Neural cell (in vitro differentiated cells): ENCODE results near the gene SLC22A23. TPM values are rescaled to one million over a fixed set of nuclear protein-coding genes. Genes with fewer than 3 reads are reported as not detected.

ENCODE experiments used
- H2AFZ ChIP-seq: fragments of 200-600, 300-800 bp; sonication (generic), shearing (Covaris generic); 2 replicates; pipeline ENCODE4 v1.6.0; 2014; ENCODE audit warnings: low read depth, mild to moderate bottlenecking, antibody characterized with exemption, low read length, moderate library complexity
- H3F3A ChIP-seq: fragments of 200-600 bp; shearing (Covaris generic); 2 replicates; pipeline ENCODE4 v1.6.1; 2016; ENCODE audit warnings: mild to moderate bottlenecking, moderate library complexity, mixed read lengths, antibody characterized with exemption, low read length; ENCODE audit not compliant: insufficient read depth, poor library complexity, severe bottlenecking
- H3K27ac ChIP-seq: fragments of 200-600, 300-800 bp; sonication (generic), shearing (Covaris generic); 2 replicates; pipeline ENCODE4 v1.5.1; 2014; ENCODE audit warnings: mild to moderate bottlenecking, low read length, moderate library complexity
- H3K27me3 ChIP-seq: fragments of 300-800, 200-600 bp; sonication (generic), shearing (Covaris generic); 2 replicates; pipeline ENCODE4 v1.6.0; 2014; ENCODE audit warnings: mild to moderate bottlenecking, low read depth, low read length, moderate library complexity; ENCODE audit not compliant: insufficient read depth
- H3K36me3 ChIP-seq: fragments of 300-800, 200-600 bp; sonication (generic), shearing (Covaris generic); 2 replicates; pipeline ENCODE4 v1.5.1; 2014; ENCODE audit warnings: mild to moderate bottlenecking, antibody characterized with exemption, low read length, moderate library complexity; ENCODE audit not compliant: insufficient read depth
- H3K4me2 ChIP-seq: fragments of 300-800, 200-600 bp; sonication (generic), shearing (Covaris generic); 2 replicates; pipeline ENCODE4 v1.6.0; 2014; ENCODE audit warnings: mild to moderate bottlenecking, low read length
- H3K4me3 ChIP-seq: fragments of 300-800, 200-600 bp; sonication (generic), shearing (Covaris generic); 2 replicates; pipeline ENCODE4 v1.5.1; 2014; ENCODE audit warnings: mild to moderate bottlenecking, low read length, moderate library complexity
- H3K79me2 ChIP-seq: fragments of 200-600 bp; shearing (Covaris generic); replicated peaks from 2 replicates; pipeline ENCODE4 v1.6.0; 2014; ENCODE audit warnings: mild to moderate bottlenecking, low read length, moderate library complexity; ENCODE audit not compliant: insufficient read depth
- H3K9ac ChIP-seq: fragments of 300-800, 200-600 bp; sonication (generic), shearing (Covaris generic); 2 replicates; pipeline ENCODE4 v1.6.1; 2016; ENCODE audit warnings: mild to moderate bottlenecking, low read length, mixed read lengths
- H3K9me2 ChIP-seq: fragments of 200-600 bp; shearing (Covaris generic); 2 replicates; pipeline ENCODE4 v1.6.1; 2016; ENCODE audit warnings: mild to moderate bottlenecking, low read length, mixed read lengths; ENCODE audit not compliant: insufficient read depth
- H3K9me3 ChIP-seq: fragments of 200-600, 300-800 bp; sonication (generic), shearing (Covaris generic); 2 replicates; pipeline ENCODE4 v1.6.1; 2016; ENCODE audit warnings: mild to moderate bottlenecking, mixed run types, low read length, moderate library complexity, mixed read lengths
- H4K20me1 ChIP-seq: fragments of 200-600 bp; shearing (Covaris generic); 2 replicates; pipeline ENCODE4 v1.6.1; 2016; ENCODE audit warnings: mild to moderate bottlenecking, mixed run types; ENCODE audit not compliant: insufficient read depth
- CTCF ChIP-seq: fragments of 450-650 bp; IDR thresholded peaks from 2 replicates; pipeline ENCODE4 v1.5.1; 2014; ENCODE audit warnings: antibody characterized with exemption, mild to moderate bottlenecking, moderate library complexity; ENCODE audit not compliant: poor library complexity, severe bottlenecking
- EP300 ChIP-seq: fragments of 450-650 bp; conservative IDR thresholded peaks from 2 replicates; pipeline ENCODE4 v1.6.1; 2014; ENCODE audit warnings: antibody characterized with exemption, mild to moderate bottlenecking, moderate library complexity; ENCODE audit not compliant: poor library complexity, severe bottlenecking
- EZH2 ChIP-seq: fragments of 200-600, 300-800 bp; shearing (Covaris generic), sonication (generic); IDR thresholded peaks from 2 replicates; pipeline ENCODE4 v1.6.1; 2014; ENCODE audit warnings: antibody characterized with exemption, low read length, borderline replicate concordance, mild to moderate bottlenecking; ENCODE audit not compliant: insufficient read depth, poor library complexity, severe bottlenecking
- MXI1 ChIP-seq: fragments of 450-650 bp; conservative IDR thresholded peaks from 2 replicates; pipeline ENCODE4 v1.6.1; 2014; ENCODE audit warnings: antibody characterized with exemption, mild to moderate bottlenecking; ENCODE audit not compliant: poor library complexity, severe bottlenecking
- POLR2AphosphoS5 ChIP-seq: IDR thresholded peaks from 2 replicates; pipeline ENCODE4 v1.6.1; 2012
- RAD21 ChIP-seq: fragments of 450-650 bp; conservative IDR thresholded peaks from 2 replicates; pipeline ENCODE4 v1.6.1; 2014; ENCODE audit warnings: antibody characterized with exemption, mild to moderate bottlenecking, moderate library complexity
- SMC3 ChIP-seq: fragments of 450-650 bp; conservative IDR thresholded peaks from 2 replicates; pipeline ENCODE4 v1.6.1; 2014; ENCODE audit warnings: antibody characterized with exemption, mild to moderate bottlenecking, moderate library complexity; ENCODE audit not compliant: poor library complexity
- TAF1 ChIP-seq: IDR thresholded peaks from 2 replicates; pipeline ENCODE4 v1.6.1; 2012; ENCODE audit warnings: low read depth
- polyA plus RNA-seq: library from polyadenylated mRNA; depleted of rRNA; stranded (reverse); fragments of >200 nt; gene quantifications from 2 replicates; pipeline ENCODE4 v1.2.3, GENCODE V29; 2014
- TF ChIP-seq, protein P1 (sequence below): IDR thresholded peaks from 2 replicates; pipeline ENCODE4 v1.6.1; 2012; ENCODE audit warnings: borderline replicate concordance

The SLC22A23 gene
- polyA plus RNA-seq, 1 donor from 2014 or later = 8.8 TPM

- Histone ChIP-seq H3K4me2 (no peak overlapping the region), H2AFZ (no peak overlapping the region), H3K9ac (no peak overlapping the region), H3K27me3 (no peaks in the 10 kb centered on the region), H3K36me3 (no peaks in the 10 kb centered on the region), H3K9me2 (no peaks in the 10 kb centered on the region), H3F3A (no peaks in the 10 kb centered on the region), H4K20me1 (no peaks in the 10 kb centered on the region), H3K27ac (no peak overlapping the region), H3K9me3 (no peaks in the 10 kb centered on the region), H3K4me3 (no peak overlapping the region), H3K79me2 (peaks cover 64% of the 10 kb centered on the region)
- TF ChIP-seq EZH2 (no peak), POLR2AphosphoS5 (no peak), EP300 (no peak), RAD21 (no peak)
Observed at GRCh38 chr6:3451498-3451897, 5.4 kb downstream of the SLC22A23 start.

- Histone ChIP-seq H3K27ac (no peak overlapping the region), H3K4me2 (no peak overlapping the region), H3K36me3 (no peaks in the 10 kb centered on the region), H3F3A (no peaks in the 10 kb centered on the region), H3K4me3 (no peak overlapping the region), H3K27me3 (no peaks in the 10 kb centered on the region), H3K79me2 (peaks cover 62% of the 10 kb centered on the region), H2AFZ (no peak overlapping the region), H3K9me2 (no peaks in the 10 kb centered on the region), H3K9ac (no peak overlapping the region), H4K20me1 (no peaks in the 10 kb centered on the region), H3K9me3 (no peaks in the 10 kb centered on the region)
- no peak for TF ChIP-seq MXI1
Observed at GRCh38 chr6:3450888-3451287, 6.0 kb downstream of the SLC22A23 start.

DNA sequence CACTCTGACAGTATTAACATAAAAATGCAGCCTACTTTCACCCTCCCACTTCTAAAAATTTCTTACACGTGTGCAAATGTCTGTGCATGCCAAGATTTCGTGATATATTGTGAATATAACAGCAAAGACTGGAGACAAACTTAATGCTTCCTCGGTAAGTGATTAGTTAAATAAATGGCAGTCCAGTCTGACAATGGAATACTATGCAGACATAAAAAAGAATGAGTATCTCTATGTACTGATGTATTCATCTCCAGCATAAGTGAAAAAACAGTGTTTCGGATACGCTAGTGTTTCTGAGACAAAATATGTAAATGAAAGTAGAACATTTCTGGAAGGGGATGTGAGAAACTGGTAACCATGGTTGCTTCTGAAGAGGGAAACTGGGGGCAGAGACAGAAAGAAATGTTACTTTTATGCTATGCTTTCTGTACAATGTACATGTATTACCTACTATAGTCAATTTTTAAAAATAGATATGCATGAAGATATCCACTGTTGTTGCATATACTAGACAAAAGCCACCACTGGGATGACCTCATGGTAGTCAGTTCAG lies 7.0 kb downstream of the SLC22A23 start:
- Histone ChIP-seq H3K4me2 (no peak overlapping the region), H3K4me3 (no peak overlapping the region), H3K9me2 (no peaks in the 10 kb centered on the region), H3K79me2 (peaks cover 51% of the 10 kb centered on the region), H3K9ac (no peak overlapping the region), H3K9me3 (no peaks in the 10 kb centered on the region), H3K27ac (no peak overlapping the region), H4K20me1 (no peaks in the 10 kb centered on the region), H3F3A (no peaks in the 10 kb centered on the region), H3K36me3 (no peaks in the 10 kb centered on the region), H2AFZ (no peak overlapping the region), H3K27me3 (no peaks in the 10 kb centered on the region)
- no peak for TF ChIP-seq CTCF
- no peak for TF ChIP-seq SMC3
- TF ChIP-seq TAF1 = no peak
- no peak for TF ChIP-seq MXI1
- no peak for TF ChIP-seq EP300
- no peak for TF ChIP-seq RAD21
- TF ChIP-seq, protein P1, sequence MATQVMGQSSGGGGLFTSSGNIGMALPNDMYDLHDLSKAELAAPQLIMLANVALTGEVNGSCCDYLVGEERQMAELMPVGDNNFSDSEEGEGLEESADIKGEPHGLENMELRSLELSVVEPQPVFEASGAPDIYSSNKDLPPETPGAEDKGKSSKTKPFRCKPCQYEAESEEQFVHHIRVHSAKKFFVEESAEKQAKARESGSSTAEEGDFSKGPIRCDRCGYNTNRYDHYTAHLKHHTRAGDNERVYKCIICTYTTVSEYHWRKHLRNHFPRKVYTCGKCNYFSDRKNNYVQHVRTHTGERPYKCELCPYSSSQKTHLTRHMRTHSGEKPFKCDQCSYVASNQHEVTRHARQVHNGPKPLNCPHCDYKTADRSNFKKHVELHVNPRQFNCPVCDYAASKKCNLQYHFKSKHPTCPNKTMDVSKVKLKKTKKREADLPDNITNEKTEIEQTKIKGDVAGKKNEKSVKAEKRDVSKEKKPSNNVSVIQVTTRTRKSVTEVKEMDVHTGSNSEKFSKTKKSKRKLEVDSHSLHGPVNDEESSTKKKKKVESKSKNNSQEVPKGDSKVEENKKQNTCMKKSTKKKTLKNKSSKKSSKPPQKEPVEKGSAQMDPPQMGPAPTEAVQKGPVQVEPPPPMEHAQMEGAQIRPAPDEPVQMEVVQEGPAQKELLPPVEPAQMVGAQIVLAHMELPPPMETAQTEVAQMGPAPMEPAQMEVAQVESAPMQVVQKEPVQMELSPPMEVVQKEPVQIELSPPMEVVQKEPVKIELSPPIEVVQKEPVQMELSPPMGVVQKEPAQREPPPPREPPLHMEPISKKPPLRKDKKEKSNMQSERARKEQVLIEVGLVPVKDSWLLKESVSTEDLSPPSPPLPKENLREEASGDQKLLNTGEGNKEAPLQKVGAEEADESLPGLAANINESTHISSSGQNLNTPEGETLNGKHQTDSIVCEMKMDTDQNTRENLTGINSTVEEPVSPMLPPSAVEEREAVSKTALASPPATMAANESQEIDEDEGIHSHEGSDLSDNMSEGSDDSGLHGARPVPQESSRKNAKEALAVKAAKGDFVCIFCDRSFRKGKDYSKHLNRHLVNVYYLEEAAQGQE = no peak
